ES-I3 (cell line): Measurements from ENCODE around the gene PRPF40B.
"Not testable (repeated sequence)": the region's sequence is repeated elsewhere in the genome, so short reads cannot be mapped to it uniquely, and the experiment has no call there.

Experiments used
- H3K36me3 ChIP-seq: 2 replicates; pipeline ENCODE4 v1.6.1; 2013; ENCODE audit warnings: mild to moderate bottlenecking, low read length, control low read depth, moderate library complexity; ENCODE audit not compliant: insufficient read depth
- H3K4me1 ChIP-seq: 2 replicates; pipeline ENCODE4 v1.6.1; 2013; ENCODE audit warnings: mild to moderate bottlenecking, control low read depth, low read length; ENCODE audit not compliant: insufficient read depth
- H3K9ac ChIP-seq: 2 replicates; pipeline ENCODE4 v1.6.1; 2013; ENCODE audit warnings: low read depth, mild to moderate bottlenecking, low read length, moderate library complexity
- H3K9me3 ChIP-seq: 2 replicates; pipeline ENCODE4 v1.6.1; 2013; ENCODE audit warnings: mild to moderate bottlenecking, low read length, moderate library complexity; ENCODE audit not compliant: control insufficient read depth, insufficient read depth

Gene PRPF40B

GRCh38 chr12:49588721-49589516 lies 34.4 kb upstream of the PRPF40B start:
- Histone ChIP-seq H3K9ac (no peak overlapping the region), H3K4me1 (no peaks in the 10 kb centered on the region), H3K9me3 (no peaks in the 10 kb centered on the region), H3K36me3 (no peaks in the 10 kb centered on the region)

- Histone ChIP-seq H3K36me3 (no peaks in the 10 kb centered on the region), H3K9me3 (no peaks in the 10 kb centered on the region), H3K4me1 (no peaks in the 10 kb centered on the region), H3K9ac (no peak overlapping the region)
Measured at GRCh38 chr12:49598527-49598926, 24.8 kb upstream of the PRPF40B start.

DNA sequence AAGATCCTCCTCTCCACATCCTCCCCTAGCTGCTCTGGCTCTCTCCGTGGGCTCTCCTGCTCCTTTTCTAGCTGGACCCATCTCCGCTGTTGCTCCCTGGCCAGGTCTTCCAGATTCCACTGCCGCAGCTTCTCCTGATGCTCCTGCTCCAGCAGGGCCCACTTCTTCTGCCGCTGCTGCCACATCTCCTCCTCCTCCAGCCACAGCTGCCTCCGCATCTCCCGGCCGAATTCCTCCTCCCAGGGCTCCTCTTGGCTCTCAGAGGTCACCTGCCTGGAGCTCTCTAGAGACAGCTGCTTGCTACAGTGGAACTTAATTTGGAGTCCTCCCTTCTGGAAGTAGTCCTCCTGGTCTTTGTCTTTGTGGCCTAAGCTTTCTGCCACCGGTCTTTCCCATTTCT lies 23.4 kb upstream of the PRPF40B start:
- no peaks in the 10 kb centered on the region for H3K4me1 ChIP-seq
- no peaks in the 10 kb centered on the region for H3K36me3 ChIP-seq
- H3K9ac ChIP-seq = no peak overlapping the region
- no peaks in the 10 kb centered on the region for H3K9me3 ChIP-seq

- Histone ChIP-seq H3K4me1 (peaks cover 3% of the 10 kb centered on the region; the same call in 1 of the 2 replicates), H3K9ac (no peak overlapping the region), H3K9me3 (no peaks in the 10 kb centered on the region), H3K36me3 (no peaks in the 10 kb centered on the region; the same call in 1 of the 2 replicates)
Measured at GRCh38 chr12:49603721-49604120, 19.6 kb upstream of the PRPF40B start.

- Histone ChIP-seq H3K9ac (no peak overlapping the region), H3K4me1 (peaks cover 3% of the 10 kb centered on the region; the same call in 1 of the 2 replicates), H3K9me3 (no peaks in the 10 kb centered on the region), H3K36me3 (no peaks in the 10 kb centered on the region; the same call in 1 of the 2 replicates)
Measured at GRCh38 chr12:49604856-49605255, 18.5 kb upstream of the PRPF40B start.

- not testable (repeated sequence) for H3K9me3 ChIP-seq, H3K9ac ChIP-seq, H3K36me3 ChIP-seq, H3K4me1 ChIP-seq
Measured at GRCh38 chr12:49605539-49605938, 17.8 kb upstream of the PRPF40B start, which contains the start of gene FAM186B. TSS of gene FAM186B (minus strand) at chr12:49605639. CDS start at chr12:49605477, 162 bp downstream.

GRCh38 chr12:49609059-49609874 lies 14.1 kb upstream of the PRPF40B start:
- Histone ChIP-seq H3K9ac (no peak overlapping the region), H3K9me3 (no peaks in the 10 kb centered on the region), H3K4me1 (peaks cover 3% of the 10 kb centered on the region; the same call in 1 of the 2 replicates), H3K36me3 (no peaks in the 10 kb centered on the region; the same call in 1 of the 2 replicates)

DNA sequence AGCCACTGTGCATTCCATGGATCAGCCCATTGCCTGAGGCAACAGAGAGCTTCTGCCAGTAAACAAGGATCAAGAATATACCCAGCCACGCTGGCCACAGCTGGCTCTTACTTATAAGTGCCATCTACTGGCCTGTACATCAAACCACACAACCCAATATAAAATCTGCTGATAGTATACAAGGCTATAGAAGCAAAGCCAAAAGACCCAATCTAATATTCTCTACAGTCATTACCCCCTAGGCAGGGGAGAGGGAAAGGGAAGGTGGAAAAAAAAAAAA lies 13.5 kb upstream of the PRPF40B start:
- Histone ChIP-seq H3K36me3 (no peaks in the 10 kb centered on the region; the same call in 1 of the 2 replicates), H3K4me1 (peaks cover 3% of the 10 kb centered on the region; the same call in 1 of the 2 replicates), H3K9ac (no peak overlapping the region)

DNA sequence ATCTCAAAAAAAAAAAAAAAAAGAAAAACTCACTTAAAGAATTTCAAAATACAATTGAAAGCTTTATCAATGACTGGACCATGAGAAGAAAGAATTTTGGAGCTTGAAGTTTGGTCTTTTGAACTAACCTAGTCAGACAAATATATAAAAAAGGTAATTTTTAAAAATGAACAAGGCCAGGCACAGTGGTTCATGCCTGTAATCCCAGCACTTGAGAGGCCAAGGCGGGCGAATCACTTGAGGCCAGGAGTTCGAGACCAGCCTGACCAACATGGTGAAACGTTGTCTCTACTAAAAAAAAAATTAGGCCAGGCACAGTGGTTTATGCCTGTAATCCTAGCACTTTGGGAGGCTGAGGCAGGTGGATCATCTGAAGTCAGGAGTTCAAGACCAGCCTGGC lies 12.6 kb upstream of the PRPF40B start:
- H3K36me3 ChIP-seq, H3K9me3 ChIP-seq, H3K4me1 ChIP-seq, H3K9ac ChIP-seq: not testable (repeated sequence)

More for the DNA sequence above, 13.5 kb upstream of the PRPF40B start:
- H3K9me3 ChIP-seq = no peaks in the 10 kb centered on the region

GRCh38 chr12:49612210-49612609 lies 11.2 kb upstream of the PRPF40B start:
- no peaks in the 10 kb centered on the region for H3K36me3 ChIP-seq
- no peak overlapping the region for H3K9ac ChIP-seq
- no peaks in the 10 kb centered on the region for H3K4me1 ChIP-seq
- no peaks in the 10 kb centered on the region for H3K9me3 ChIP-seq

GRCh38 chr12:49615725-49616124 lies 7.6 kb upstream of the PRPF40B start:
- Histone ChIP-seq H3K36me3 (no peaks in the 10 kb centered on the region), H3K9ac (no peak overlapping the region), H3K9me3 (no peaks in the 10 kb centered on the region), H3K4me1 (no peaks in the 10 kb centered on the region; the same call in 1 of the 2 replicates)

- Histone ChIP-seq H3K9me3 (no peaks in the 10 kb centered on the region), H3K36me3 (no peaks in the 10 kb centered on the region), H3K9ac (no peak overlapping the region), H3K4me1 (peaks cover 6% of the 10 kb centered on the region; the same call in 1 of the 2 replicates)
Measured at GRCh38 chr12:49616533-49617219, 6.7 kb upstream of the PRPF40B start.

DNA sequence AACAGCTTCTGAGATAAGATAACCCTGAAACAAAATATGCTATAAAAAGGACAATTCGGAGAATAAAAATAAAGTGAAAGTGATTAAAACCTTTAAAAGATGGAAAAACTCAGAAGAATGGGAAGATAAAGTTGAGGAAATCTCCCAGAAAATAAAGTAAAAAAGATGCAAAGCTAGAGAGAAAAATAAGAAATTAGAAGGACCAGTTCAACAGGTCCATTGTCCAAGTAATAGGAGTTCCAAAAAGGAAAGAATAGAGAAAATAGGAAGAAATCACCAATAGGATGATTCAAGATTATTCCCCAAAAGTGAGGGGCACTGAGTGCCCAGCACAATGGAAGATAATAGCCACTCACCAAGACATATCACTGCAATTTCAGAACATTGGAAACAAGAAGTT lies 4.8 kb upstream of the PRPF40B start:
- Histone ChIP-seq H3K4me1 (peaks cover 7% of the 10 kb centered on the region; the same call in 1 of the 2 replicates), H3K9me3 (no peaks in the 10 kb centered on the region), H3K9ac (no peak overlapping the region), H3K36me3 (no peaks in the 10 kb centered on the region)

GRCh38 chr12:49619286-49619685 lies 4.1 kb upstream of the PRPF40B start:
- no peaks in the 10 kb centered on the region for H3K36me3 ChIP-seq
- no peaks in the 10 kb centered on the region for H3K9me3 ChIP-seq
- H3K9ac ChIP-seq = no peak overlapping the region
- H3K4me1 ChIP-seq = peaks cover 7% of the 10 kb centered on the region; the same call in 1 of the 2 replicates
